ENCODE measurements around the gene KRTCAP2. TPM values are rescaled to one million over a fixed set of nuclear protein-coding genes. Genes with fewer than 3 reads are reported as not detected.

KRTCAP2 gene
- total RNA-seq, 4 donors from 2014 or later = 76.0 to 146 (median 108) TPM

DNA sequence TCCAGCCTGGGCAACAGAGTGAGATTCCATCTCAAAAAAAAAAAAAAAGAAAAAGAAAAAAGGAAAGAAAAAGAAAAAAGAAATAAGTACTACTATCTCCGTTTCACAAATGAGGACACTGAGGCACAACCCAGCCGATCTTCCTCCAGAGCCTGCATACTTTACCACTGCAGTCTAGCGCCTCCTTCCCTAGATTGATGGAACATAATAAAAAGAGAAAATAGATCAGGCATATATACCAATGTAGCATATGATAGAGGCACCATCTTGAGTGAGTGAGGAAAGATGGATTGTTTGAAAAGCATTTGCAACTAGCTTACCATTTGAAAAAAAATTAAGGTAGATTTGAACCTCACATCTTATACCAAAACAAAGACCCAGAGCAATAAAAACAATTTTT, 27.6 kb downstream of the KRTCAP2 start:
- peaks cover 1 to 3% (median 2%) of the 10 kb centered on the region in 4 donors for H3K4me1 ChIP-seq
- no peak overlapping the region for H3K27ac ChIP-seq (replicated peaks in 1 of 4)
- WGBS = 86% methylated on average over 3 of the region's 3 CpGs
- TF ChIP-seq EP300 (IDR thresholded peaks at IDR 0.05) (no peak), POLR2AphosphoS5 (IDR thresholded peaks at IDR 0.05) (no peak), POLR2A (IDR thresholded peaks at IDR 0.05; ENCODE audit: low read depth) (no peak)
- TF ChIP-seq, protein P1, sequence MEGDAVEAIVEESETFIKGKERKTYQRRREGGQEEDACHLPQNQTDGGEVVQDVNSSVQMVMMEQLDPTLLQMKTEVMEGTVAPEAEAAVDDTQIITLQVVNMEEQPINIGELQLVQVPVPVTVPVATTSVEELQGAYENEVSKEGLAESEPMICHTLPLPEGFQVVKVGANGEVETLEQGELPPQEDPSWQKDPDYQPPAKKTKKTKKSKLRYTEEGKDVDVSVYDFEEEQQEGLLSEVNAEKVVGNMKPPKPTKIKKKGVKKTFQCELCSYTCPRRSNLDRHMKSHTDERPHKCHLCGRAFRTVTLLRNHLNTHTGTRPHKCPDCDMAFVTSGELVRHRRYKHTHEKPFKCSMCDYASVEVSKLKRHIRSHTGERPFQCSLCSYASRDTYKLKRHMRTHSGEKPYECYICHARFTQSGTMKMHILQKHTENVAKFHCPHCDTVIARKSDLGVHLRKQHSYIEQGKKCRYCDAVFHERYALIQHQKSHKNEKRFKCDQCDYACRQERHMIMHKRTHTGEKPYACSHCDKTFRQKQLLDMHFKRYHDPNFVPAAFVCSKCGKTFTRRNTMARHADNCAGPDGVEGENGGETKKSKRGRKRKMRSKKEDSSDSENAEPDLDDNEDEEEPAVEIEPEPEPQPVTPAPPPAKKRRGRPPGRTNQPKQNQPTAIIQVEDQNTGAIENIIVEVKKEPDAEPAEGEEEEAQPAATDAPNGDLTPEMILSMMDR (IDR thresholded peaks at IDR 0.05) = no peak
- intact Hi-C loops (cut with DNase I) = no loop called here
- H3K9me3 ChIP-seq = no peaks in the 10 kb centered on the region
- no peaks in the 10 kb centered on the region for H3K36me3 ChIP-seq
- H3K27me3 ChIP-seq = peaks cover 0 to 12% (median 0%) of the 10 kb centered on the region in 4 donors
- DNase-seq (ENCODE audit: extremely low spot score) = no peak
- H3K4me3 ChIP-seq = no peak overlapping the region

DNA sequence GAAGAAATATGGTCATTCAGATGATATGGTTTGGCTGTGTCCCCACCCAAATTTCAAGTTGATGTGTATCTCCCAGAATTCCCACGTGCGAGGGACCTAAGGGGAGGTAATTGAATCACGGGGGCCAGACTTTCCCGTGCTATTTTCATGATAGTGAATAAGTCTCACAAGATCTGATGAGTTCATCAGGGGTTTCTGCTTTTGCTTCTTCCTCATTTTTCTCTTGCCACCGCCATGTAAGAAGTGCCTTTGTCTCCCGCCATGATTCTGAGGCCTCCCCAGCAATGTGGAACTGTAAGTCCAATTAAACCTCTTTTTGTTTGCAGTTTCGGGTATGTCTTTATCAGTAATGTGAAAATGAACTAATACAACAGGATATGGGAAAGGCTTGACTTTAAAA, 31.4 kb downstream of the KRTCAP2 start:
- Histone ChIP-seq H3K4me3 (no peak overlapping the region), H3K9me3 (no peaks in the 10 kb centered on the region), H3K36me3 (peaks cover 0 to 13% (median 8%) of the 10 kb centered on the region in 4 donors), H3K27ac (replicated peaks in 1 of 4) (no peak overlapping the region), H3K27me3 (peaks cover 0 to 8% (median 0%) of the 10 kb centered on the region in 4 donors), H3K4me1 (peaks cover 24 to 36% (median 35%) of the 10 kb centered on the region in 4 donors)
- TF ChIP-seq POLR2AphosphoS5 (IDR thresholded peaks at IDR 0.05) (no peak), EP300 (IDR thresholded peaks at IDR 0.05) (no peak), POLR2A (IDR thresholded peaks at IDR 0.05; ENCODE audit: low read depth) (no peak)
- TF ChIP-seq, protein P1 (IDR thresholded peaks at IDR 0.05) = no peak
- WGBS = 80% methylated on average over 7 of the region's 7 CpGs
- DNase-seq (ENCODE audit: extremely low spot score) = no peak
- intact Hi-C loops (cut with DNase I) = no loop called here

DNA sequence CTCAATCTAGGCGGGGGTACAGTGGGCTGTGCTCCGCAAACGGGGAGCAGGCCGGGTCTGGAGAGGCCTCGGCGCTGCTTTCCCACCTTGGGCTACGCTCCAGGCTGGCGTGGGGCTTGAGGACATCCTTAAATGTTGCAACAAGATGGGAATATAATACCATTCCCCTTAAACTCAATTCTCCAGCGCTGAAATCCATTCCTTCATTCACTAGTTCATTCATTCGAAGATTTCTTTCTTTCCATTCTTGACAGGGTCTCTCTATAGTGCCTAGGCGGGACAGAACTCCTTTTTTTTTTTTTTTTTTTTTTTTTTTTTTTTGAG, 32.5 kb downstream of the KRTCAP2 start:
- peaks cover 0 to 13% (median 8%) of the 10 kb centered on the region in 4 donors for H3K36me3 ChIP-seq
- intact Hi-C loops (cut with DNase I) = no loop called here
- WGBS = 9% methylated on average over 11 of the region's 11 CpGs
- peak overlapping the region; percentile 72 to 97 (median 86) for H3K4me3 ChIP-seq
- H3K9me3 ChIP-seq = no peaks in the 10 kb centered on the region
- H3K27ac ChIP-seq (replicated peaks in 1 of 4) = peak overlapping the region; percentile 83 to 92 (median 92)
- H3K27me3 ChIP-seq = peaks cover 0 to 8% (median 0%) of the 10 kb centered on the region in 4 donors
- H3K4me1 ChIP-seq = peaks cover 26 to 43% (median 39%) of the 10 kb centered on the region in 4 donors
- TF ChIP-seq EP300 (IDR thresholded peaks at IDR 0.05) (no peak), POLR2A (IDR thresholded peaks at IDR 0.05; ENCODE audit: low read depth) (no peak), POLR2AphosphoS5 (IDR thresholded peaks at IDR 0.05) (no peak)
- TF ChIP-seq, protein P1 (IDR thresholded peaks at IDR 0.05) = no peak
- no peak for DNase-seq (ENCODE audit: extremely low spot score)

DNA sequence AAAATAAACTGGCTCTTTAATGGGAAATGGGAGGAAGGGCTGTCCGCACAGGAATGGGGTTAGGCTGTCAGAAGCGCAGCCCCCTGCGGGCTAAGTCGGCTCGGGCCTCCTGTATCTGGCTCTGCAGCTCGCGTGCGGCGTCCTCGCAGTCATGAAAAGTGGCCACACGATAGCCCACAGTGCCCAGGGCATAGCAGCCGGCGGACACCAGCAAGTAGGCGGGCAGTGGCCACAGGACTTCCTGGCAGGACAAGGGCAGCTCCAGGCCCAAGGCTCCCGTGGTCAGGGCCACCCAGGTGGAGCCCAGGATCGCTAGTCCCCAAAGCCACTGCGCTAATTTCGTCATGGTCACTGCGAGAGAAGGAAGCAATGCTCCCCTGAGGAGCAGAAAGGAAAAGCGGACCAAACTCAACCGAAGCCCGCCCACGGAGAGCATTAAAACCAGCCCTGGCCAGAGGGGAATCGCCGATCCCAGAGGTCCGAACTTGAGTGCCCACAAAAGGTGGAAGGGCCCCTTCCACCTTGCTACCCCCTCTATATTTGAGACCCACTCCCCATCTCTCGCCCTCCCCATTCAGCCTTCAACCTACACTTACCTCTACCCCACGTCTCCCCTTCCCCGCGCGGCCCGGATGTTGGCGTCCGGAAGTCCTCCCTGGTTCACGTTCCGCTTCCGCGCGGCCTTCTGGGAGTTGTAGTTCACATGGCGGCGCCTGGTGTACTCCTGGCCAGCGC, 33.0 kb downstream of the KRTCAP2 start, which contains the start of gene DPM3:
Gene DPM3, minus strand, starts transcription at position 637 of the 735 bp plus-strand sequence. Its CDS starts 291 bp downstream, at position 346.
- no peaks in the 10 kb centered on the region for H3K9me3 ChIP-seq
- peaks cover 0 to 13% (median 8%) of the 10 kb centered on the region in 4 donors for H3K36me3 ChIP-seq
- intact Hi-C loops (cut with DNase I) = no loop called here
- TF ChIP-seq POLR2A (IDR thresholded peaks at IDR 0.05; ENCODE audit: low read depth) = peak; percentile 53
- no peak for TF ChIP-seq EP300 (IDR thresholded peaks at IDR 0.05)
- peak; percentile 93 to 95 for TF ChIP-seq POLR2AphosphoS5 (IDR thresholded peaks at IDR 0.05)
- TF ChIP-seq, protein P1 (IDR thresholded peaks at IDR 0.05) = no peak
- peaks cover 0 to 8% (median 0%) of the 10 kb centered on the region in 4 donors for H3K27me3 ChIP-seq
- WGBS = 1% methylated on average over 33 of the region's 42 CpGs
- peaks cover 30 to 47% (median 43%) of the 10 kb centered on the region in 4 donors for H3K4me1 ChIP-seq
- H3K4me3 ChIP-seq = peak within 1 kb of the TSS; percentile 72 to 97 (median 86)
- H3K27ac ChIP-seq (replicated peaks in 1 of 4) = peak within 1 kb of the TSS; percentile 83 to 92 (median 92)
- DNase-seq (ENCODE audit: extremely low spot score) = peak; percentile 96
